Measurements from ENCODE around the gene AR. TPM values are rescaled to one million over a fixed set of nuclear protein-coding genes. Genes with fewer than 3 reads are reported as not detected.

AR gene
- total and polyA plus RNA-seq, 2 of the 8 experiments (the other 6 are each of a cell fraction or from before 2014, with no cell fraction given), result 7.1 to 10.7 TPM

DNA sequence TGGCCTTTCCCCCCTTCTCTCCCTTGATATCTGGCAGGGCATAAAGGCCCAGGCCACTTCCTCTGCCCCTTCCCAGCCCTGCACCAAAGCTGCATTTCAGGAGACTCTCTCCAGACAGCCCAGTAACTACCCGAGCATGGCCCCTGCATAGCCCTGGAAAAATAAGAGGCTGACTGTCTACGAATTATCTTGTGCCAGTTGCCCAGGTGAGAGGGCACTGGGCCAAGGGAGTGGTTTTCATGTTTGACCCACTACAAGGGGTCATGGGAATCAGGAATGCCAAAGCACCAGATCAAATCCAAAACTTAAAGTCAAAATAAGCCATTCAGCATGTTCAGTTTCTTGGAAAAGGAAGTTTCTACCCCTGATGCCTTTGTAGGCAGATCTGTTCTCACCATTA is 183.8 kb downstream of the AR start:
- WGBS, 2 experiments (ENCODE audit: extremely low coverage in 1 of 2, insufficient coverage in 1 of 2, insufficient read length in 1 of 2, insufficient replicate concordance in 2 of 2, low coverage in 1 of 2, low lambda C conversion rate in 2 of 2, missing lambda C conversion rate in 1 of 2), result 94% methylated on average over 2 of the region's 2 CpGs; no CpG with 5 or more reads in 1 of the 2 experiments
- Histone ChIP-seq H3K23ac (ENCODE audit: insufficient read length) (no peak overlapping the region), H3K9ac (replicated peaks in 1 of 4; ENCODE audit: extremely low read depth in 1 of 4, low read depth in 3 of 4, low read length in 3 of 4) (no peak overlapping the region), H3K14ac (ENCODE audit: insufficient read length) (no peak overlapping the region), H3K18ac (ENCODE audit: extremely low read depth, low read length) (no peak overlapping the region), H3K4ac (replicated peaks; ENCODE audit: insufficient read length, low read depth, low read length) (no peak overlapping the region), H3K4me2 (ENCODE audit: insufficient read depth in 1 of 2, low read depth in 2 of 2, low read length in 2 of 2) (no peak overlapping the region), H2BK120ac (replicated peaks; ENCODE audit: low read depth, low read length) (no peak overlapping the region), H2BK15ac (ENCODE audit: low read length) (no peak overlapping the region), H2BK5ac (ENCODE audit: low read depth, low read length) (no peak overlapping the region), H3K27me3 (replicated peaks in 1 of 4; ENCODE audit: control insufficient read depth in 3 of 4, extremely low read depth in 1 of 4, insufficient read depth in 3 of 4, low read length in 3 of 4) (no peaks in the 10 kb centered on the region), H2AK5ac (ENCODE audit: low read depth, low read length) (no peak overlapping the region), H3K4me1 (replicated peaks in 1 of 4; ENCODE audit: control insufficient read depth in 3 of 4, insufficient read depth in 4 of 4, low read length in 3 of 4) (no peaks in the 10 kb centered on the region), H3K9me3 (ENCODE audit: insufficient read depth in 2 of 2, low read depth in 1 of 2, low read length in 1 of 2) (no peaks in the 10 kb centered on the region), H3K4me3 (ENCODE audit: extremely low read depth in 1 of 4, insufficient read depth in 2 of 4, low read depth in 3 of 4, low read length in 4 of 4) (no peak overlapping the region), H3K79me2 (ENCODE audit: control insufficient read depth in 1 of 2, insufficient read depth in 2 of 2, low read length in 2 of 2) (no peaks in the 10 kb centered on the region), H4K8ac (ENCODE audit: extremely low read depth, insufficient read depth, low read length) (no peak overlapping the region), H4K91ac (replicated peaks; ENCODE audit: insufficient read length, low read length) (no peak overlapping the region), H3K79me1 (ENCODE audit: low read depth, low read length) (no peaks in the 10 kb centered on the region), H4K20me1 (replicated peaks in 1 of 2; ENCODE audit: control insufficient read depth in 1 of 2, insufficient read depth in 2 of 2, low read length in 2 of 2) (no peaks in the 10 kb centered on the region), H2AFZ (ENCODE audit: low read length) (no peak overlapping the region), H3K23me2 (ENCODE audit: low read depth, low read length) (no peaks in the 10 kb centered on the region), H4K5ac (ENCODE audit: insufficient read length, low read depth, low read length) (no peak overlapping the region), H3K27ac (ENCODE audit: low read depth, low read length) (no peak overlapping the region), H2BK12ac (ENCODE audit: low read depth, low read length) (no peak overlapping the region), H2BK20ac (ENCODE audit: low read length) (no peak overlapping the region), H3K56ac (replicated peaks; ENCODE audit: insufficient read length, low read depth, low read length) (no peak overlapping the region), H3K36me3 (ENCODE audit: control insufficient read depth in 2 of 4, insufficient read depth in 4 of 4, low read length in 3 of 4) (peaks cover 0 to 5% (median 1%) of the 10 kb centered on the region in 4 experiments; a peak in 1 of 8 replicates)
- ChIA-PET CTCF (ENCODE audit: partially characterized antibody) (interaction anchor here (1.0 kb wide), 1 partner anchor 418 kb away, joined by 3 read pairs; no protein-coding TSS in a partner anchor), POLR2A (ENCODE audit: partially characterized antibody) (no interaction called here)
- FAIRE-seq (no peak), DNase-seq (ENCODE audit: low read depth in 1 of 2, low spot score in 2 of 2) (no peak)
- TF ChIP-seq SIX5 (IDR thresholded peaks at IDR 0.05; ENCODE audit: low read depth, low read length) (no peak), TAF7 (optimal IDR thresholded peaks at IDR 0.05; ENCODE audit: borderline replicate concordance, low read depth, low read length) (no peak), MAFK (IDR thresholded peaks at IDR 0.05; ENCODE audit: low read depth, low read length) (no peak), SP2 (IDR thresholded peaks at IDR 0.05; ENCODE audit: low read length) (no peak), YY1 (IDR thresholded peaks at IDR 0.05; ENCODE audit: low read depth, low read length) (no peak), RFX5 (IDR thresholded peaks at IDR 0.05; ENCODE audit: borderline replicate concordance, low read depth, low read length) (no peak), CBX5 (IDR thresholded peaks at IDR 0.05; ENCODE audit: low read depth, low read length) (no peak), EZH2 (IDR thresholded peaks at IDR 0.05; ENCODE audit: low read depth, low read length, severe bottlenecking) (no peak), EP300 (IDR thresholded peaks at IDR 0.05; ENCODE audit: borderline replicate concordance in 1 of 2, low read depth in 2 of 2, low read length in 2 of 2) (no peak), CHD1 (IDR thresholded peaks at IDR 0.05; ENCODE audit: low read depth, low read length) (no peak), RXRA (IDR thresholded peaks at IDR 0.05; ENCODE audit: insufficient read depth, low read depth, low read length) (no peak), CHD2 (IDR thresholded peaks at IDR 0.05; ENCODE audit: low read length) (no peak), BACH1 (IDR thresholded peaks at IDR 0.05; ENCODE audit: low read length) (no peak), BCL11A (IDR thresholded peaks at IDR 0.05; ENCODE audit: low read depth in 2 of 2, low read length in 2 of 2) (no peak)
- TF ChIP-seq, protein P1, sequence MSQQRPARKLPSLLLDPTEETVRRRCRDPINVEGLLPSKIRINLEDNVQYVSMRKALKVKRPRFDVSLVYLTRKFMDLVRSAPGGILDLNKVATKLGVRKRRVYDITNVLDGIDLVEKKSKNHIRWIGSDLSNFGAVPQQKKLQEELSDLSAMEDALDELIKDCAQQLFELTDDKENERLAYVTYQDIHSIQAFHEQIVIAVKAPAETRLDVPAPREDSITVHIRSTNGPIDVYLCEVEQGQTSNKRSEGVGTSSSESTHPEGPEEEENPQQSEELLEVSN (IDR thresholded peaks at IDR 0.05), result no peak

All from H1 (cell line).